Gastrocnemius medialis (tissue), 4 donors: Measurements from ENCODE around the gene CAPN5. TPM values are rescaled to one million over a fixed set of nuclear protein-coding genes. Genes with fewer than 3 reads are reported as not detected.

Experiments
- ATAC-seq, 2 donors: fragments of 150-250 bp; one replicate each; pipeline ENCODE4 v1.9.1; 2016
- DNase-seq, 2 donors: peaks; one replicate each; pipeline ENCODE4 v3.0.0-alpha.2; 2019
- H3K27ac ChIP-seq, 4 donors: fragments of 200-600 bp; sonication (generic); 1 replicate in 1 of 4; 2 replicates in 3 of 4; pipeline ENCODE4 v1.5.1; 2016 to 2018; ENCODE audit warnings: mild to moderate bottlenecking in 2 of 4, moderate library complexity in 1 of 4
- H3K27me3 ChIP-seq, 3 donors: fragments of 200-600 bp; sonication (generic) in 2 of 3; 1 replicate in 1 of 3; 2 replicates in 2 of 3; pipeline versions ENCODE4 v1.5.1 to v1.6.0; 2016 to 2019; ENCODE audit warnings: mild to moderate bottlenecking in 1 of 3, moderate library complexity in 1 of 3
- H3K36me3 ChIP-seq, 2 donors: fragments of 200-600 bp; sonication (generic) in 1 of 2; one replicate each; pipeline ENCODE4 v1.5.1; 2017 to 2018
- H3K4me1 ChIP-seq, 2 donors: fragments of 200-600 bp; sonication (generic) in 1 of 2; one replicate each; pipeline ENCODE4 v1.5.1; 2016 to 2017; ENCODE audit warnings: mild to moderate bottlenecking in 2 of 2
- H3K4me3 ChIP-seq, 4 donors: fragments of 200-600 bp; sonication (generic) in 3 of 4; 1 replicate in 1 of 4; 2 replicates in 3 of 4; pipeline ENCODE4 v1.5.1; 2016 to 2019; ENCODE audit warnings: mild to moderate bottlenecking in 2 of 4
- H3K9me3 ChIP-seq, 3 donors: fragments of 200-600 bp; sonication (generic) in 2 of 3; 1 replicate in 1 of 3; 2 replicates in 2 of 3; pipeline ENCODE4 v1.5.1; 2016 to 2019
- CTCF ChIP-seq, 5 experiments: fragments of 450-650 bp in 3 of 5; fragments of 200-600 bp in 2 of 5; sonication (generic) in 2 of 5; IDR thresholded peaks in 4 of 5; conservative IDR thresholded peaks in 1 of 5; 1 replicate in 4 of 5; 2 replicates in 1 of 5; pipeline ENCODE4 v1.5.1; 2016 to 2019; ENCODE audit warnings: antibody characterized with exemption in 5 of 5, mild to moderate bottlenecking in 3 of 5, moderate library complexity in 3 of 5
- POLR2A ChIP-seq, 2 donors: fragments of 450-650 bp; IDR thresholded peaks; one replicate each; pipeline ENCODE4 v1.6.1; 2017; ENCODE audit warnings: antibody characterized with exemption in 2 of 2, mild to moderate bottlenecking in 2 of 2, moderate library complexity in 2 of 2
- in situ Hi-C, 4 donors: fragments of 200-750 bp; cut with MboI; loops; one replicate each; pipeline versions ENCODE4 v1.15.0 to v1.8.0; 2017; ENCODE audit warnings: low sequenced_read_pairs in 4 of 4
- intact Hi-C: fragments of 100-400 bp; cut with DNase I; formaldehyde crosslinking; loops from one replicate; pipeline ENCODE4 v1.15.1; 2023; ENCODE audit warnings: low total_unique reads
- total RNA-seq, 4 donors: library from RNA; depleted of rRNA; stranded (reverse); fragments of >200 nt; gene quantifications; one replicate each; pipeline versions ENCODE4 v1.1.0 to v1.2.3, GENCODE V29; 2016

The CAPN5 gene
- total RNA-seq, 4 donors from 2014 or later, result 0.58 to 12.4 (median 1.5) TPM

GRCh38 chr11:77100166-77101042, 33.6 kb downstream of the CAPN5 start:
- no peaks in the 10 kb centered on the region for H3K9me3 ChIP-seq
- no peak overlapping the region for H3K27ac ChIP-seq
- intact Hi-C loops (no loop called here), in situ Hi-C loops (no loop called here)
- no peak overlapping the region for H3K4me3 ChIP-seq
- no peak for TF ChIP-seq CTCF (IDR thresholded peaks at IDR 0.05 in 4 of 5, conservative IDR thresholded peaks at IDR 0.05 in 1 of 5)
- no peak for TF ChIP-seq POLR2A (IDR thresholded peaks at IDR 0.05)
- no peaks in the 10 kb centered on the region for H3K27me3 ChIP-seq
- DNase-seq (no peak), ATAC-seq (no peak)
- no peaks in the 10 kb centered on the region for H3K36me3 ChIP-seq
- H3K4me1 ChIP-seq, result no peaks in the 10 kb centered on the region

- H3K27me3 ChIP-seq, result no peaks in the 10 kb centered on the region
- H3K36me3 ChIP-seq, result no peaks in the 10 kb centered on the region
- no peaks in the 10 kb centered on the region for H3K9me3 ChIP-seq
- TF ChIP-seq POLR2A (IDR thresholded peaks at IDR 0.05) (no peak), CTCF (IDR thresholded peaks at IDR 0.05 in 4 of 5, conservative IDR thresholded peaks at IDR 0.05 in 1 of 5) (no peak)
- ATAC-seq (no peak), DNase-seq (no peak)
- H3K4me3 ChIP-seq, result no peak overlapping the region
- no peaks in the 10 kb centered on the region for H3K4me1 ChIP-seq
- in situ Hi-C loops (no loop called here), intact Hi-C loops (no loop called here)
- no peak overlapping the region for H3K27ac ChIP-seq
These were observed 34.3 kb downstream of the CAPN5 start for GRCh38 chr11:77101043-77101537.

GRCh38 chr11:77102246-77103210, 35.8 kb downstream of the CAPN5 start, which contains the start of gene OMP:
OMP (plus strand) TSS chr11:77102840; CDS start chr11:77102840, 0 bp downstream.
- in situ Hi-C loops (no loop called here), intact Hi-C loops (no loop called here)
- no peak within 1 kb of the TSS for H3K4me3 ChIP-seq
- H3K9me3 ChIP-seq, result no peaks in the 10 kb centered on the region
- no peak for ATAC-seq
- no peak within 1 kb of the TSS for H3K27ac ChIP-seq
- no peaks in the 10 kb centered on the region for H3K4me1 ChIP-seq
- TF ChIP-seq CTCF (IDR thresholded peaks at IDR 0.05 in 4 of 5, conservative IDR thresholded peaks at IDR 0.05 in 1 of 5) (no peak), POLR2A (IDR thresholded peaks at IDR 0.05) (no peak)
- no peak for DNase-seq
- H3K36me3 ChIP-seq, result no peaks in the 10 kb centered on the region
- no peaks in the 10 kb centered on the region for H3K27me3 ChIP-seq

- no peak for ATAC-seq
- in situ Hi-C loops, result no loop called here
- Histone ChIP-seq H3K36me3 (no peaks in the 10 kb centered on the region), H3K4me3 (no peak overlapping the region), H3K4me1 (no peaks in the 10 kb centered on the region), H3K27me3 (no peaks in the 10 kb centered on the region), H3K9me3 (no peaks in the 10 kb centered on the region), H3K27ac (no peak overlapping the region)
- DNase-seq, result no peak
- TF ChIP-seq POLR2A (IDR thresholded peaks at IDR 0.05) (no peak), CTCF (IDR thresholded peaks at IDR 0.05 in 4 of 5, conservative IDR thresholded peaks at IDR 0.05 in 1 of 5) (no peak)
- intact Hi-C loops, result no loop called here
These were observed 36.5 kb downstream of the CAPN5 start for GRCh38 chr11:77103319-77103718.
